ENCODE measurements around the gene SPDL1.

The SPDL1 gene

GRCh38 chr5:169592937-169593650 lies 9.5 kb downstream of the SPDL1 start:
- H3K9me3 ChIP-seq (ENCODE audit: insufficient read depth, low read length) = no peaks in the 10 kb centered on the region
- H3F3A ChIP-seq (ENCODE audit: insufficient read depth) = 0 out of 2 replicates have a peak, but pooled peaks cover 3% of the 10 kb centered on the region
- H3K4me3 ChIP-seq (ENCODE audit: insufficient read depth, low read length, poor library complexity, severe bottlenecking) = no peak overlapping the region
- H3K9ac ChIP-seq (ENCODE audit: low read length) = no peak overlapping the region
- no peak overlapping the region for H3K4me2 ChIP-seq (ENCODE audit: low read depth, low read length, poor library complexity, severe bottlenecking)
- no peak overlapping the region for H2AFZ ChIP-seq (ENCODE audit: low read depth, low read length, severe bottlenecking)
- H3K9me2 ChIP-seq (replicated peaks; ENCODE audit: insufficient read depth, low read length) = no peaks in the 10 kb centered on the region
- peaks cover 74% of the 10 kb centered on the region for H3K36me3 ChIP-seq (ENCODE audit: low read length)
- no peak for TF ChIP-seq CTCF (IDR thresholded peaks at IDR 0.05; ENCODE audit: insufficient read depth, low read length, poor library complexity, severe bottlenecking)
- TF ChIP-seq EZH2phosphoT487 (conservative IDR thresholded peaks at IDR 0.05; ENCODE audit: low read length) = no peak
- peaks cover 8% of the 10 kb centered on the region; the same call in 1 of the 2 replicates for H3K79me2 ChIP-seq (ENCODE audit: insufficient read depth, low read length)
- no peak overlapping the region for H3K27ac ChIP-seq (ENCODE audit: low read depth, low read length)
- H3K27me3 ChIP-seq (ENCODE audit: low read length) = no peaks in the 10 kb centered on the region
- no peaks in the 10 kb centered on the region for H4K20me1 ChIP-seq (ENCODE audit: low read depth, low read length)

- H3K9ac ChIP-seq (ENCODE audit: low read length) = no peak overlapping the region
- H4K20me1 ChIP-seq (ENCODE audit: low read depth, low read length) = no peaks in the 10 kb centered on the region
- no peak overlapping the region for H3K4me2 ChIP-seq (ENCODE audit: low read depth, low read length, poor library complexity, severe bottlenecking)
- 0 out of 2 replicates have a peak, but pooled peaks cover 3% of the 10 kb centered on the region for H3F3A ChIP-seq (ENCODE audit: insufficient read depth)
- H3K36me3 ChIP-seq (ENCODE audit: low read length) = peaks cover 78% of the 10 kb centered on the region
- no peaks in the 10 kb centered on the region for H3K27me3 ChIP-seq (ENCODE audit: low read length)
- no peaks in the 10 kb centered on the region for H3K9me3 ChIP-seq (ENCODE audit: insufficient read depth, low read length)
- H3K79me2 ChIP-seq (ENCODE audit: insufficient read depth, low read length) = no peaks in the 10 kb centered on the region
- no peaks in the 10 kb centered on the region for H3K9me2 ChIP-seq (replicated peaks; ENCODE audit: insufficient read depth, low read length)
- no peak overlapping the region for H2AFZ ChIP-seq (ENCODE audit: low read depth, low read length, severe bottlenecking)
- no peak overlapping the region for H3K27ac ChIP-seq (ENCODE audit: low read depth, low read length)
- TF ChIP-seq CTCF (IDR thresholded peaks at IDR 0.05; ENCODE audit: insufficient read depth, low read length, poor library complexity, severe bottlenecking) (no peak), EZH2phosphoT487 (conservative IDR thresholded peaks at IDR 0.05; ENCODE audit: low read length) (no peak)
- H3K4me3 ChIP-seq (ENCODE audit: insufficient read depth, low read length, poor library complexity, severe bottlenecking) = no peak overlapping the region
Measured at GRCh38 chr5:169595172-169595820, 11.7 kb downstream of the SPDL1 start.

- Histone ChIP-seq H3F3A (ENCODE audit: insufficient read depth) (0 out of 2 replicates have a peak, but pooled peaks cover 5% of the 10 kb centered on the region), H3K36me3 (ENCODE audit: low read length) (peaks cover 80% of the 10 kb centered on the region), H3K4me2 (ENCODE audit: low read depth, low read length, poor library complexity, severe bottlenecking) (no peak overlapping the region), H3K9me2 (replicated peaks; ENCODE audit: insufficient read depth, low read length) (no peaks in the 10 kb centered on the region), H4K20me1 (ENCODE audit: low read depth, low read length) (no peaks in the 10 kb centered on the region), H3K9me3 (ENCODE audit: insufficient read depth, low read length) (no peaks in the 10 kb centered on the region), H3K9ac (ENCODE audit: low read length) (no peak overlapping the region), H2AFZ (ENCODE audit: low read depth, low read length, severe bottlenecking) (no peak overlapping the region), H3K27me3 (ENCODE audit: low read length) (no peaks in the 10 kb centered on the region), H3K27ac (ENCODE audit: low read depth, low read length) (no peak overlapping the region), H3K79me2 (ENCODE audit: insufficient read depth, low read length) (no peaks in the 10 kb centered on the region), H3K4me3 (ENCODE audit: insufficient read depth, low read length, poor library complexity, severe bottlenecking) (no peak overlapping the region)
- TF ChIP-seq CTCF (IDR thresholded peaks at IDR 0.05; ENCODE audit: insufficient read depth, low read length, poor library complexity, severe bottlenecking) (no peak), EZH2phosphoT487 (conservative IDR thresholded peaks at IDR 0.05; ENCODE audit: low read length) (no peak)
Measured at GRCh38 chr5:169599451-169599850, 15.9 kb downstream of the SPDL1 start.

Data from SU-DHL-6 (cell line).